ENCODE results near the gene HMGN1. TPM values are rescaled to one million over a fixed set of nuclear protein-coding genes. Genes with fewer than 3 reads are reported as not detected.
A peak's percentile ranks its signal among the peaks of the same experiment; 100 is the strongest.
"Not testable (repeated sequence)": the region's sequence is repeated elsewhere in the genome, so short reads cannot be mapped to it uniquely, and the experiment has no call there.

Gene HMGN1
- 75.4 TPM for total RNA-seq
- long read RNA-seq, full-length matches to known transcripts, result 60 of 99 reads
- long read RNA-seq, partial matches to known transcripts, result 16 of 99 reads
- long read RNA-seq, other reads (novel, unspliced or antisense), result 23 of 99 reads

DNA sequence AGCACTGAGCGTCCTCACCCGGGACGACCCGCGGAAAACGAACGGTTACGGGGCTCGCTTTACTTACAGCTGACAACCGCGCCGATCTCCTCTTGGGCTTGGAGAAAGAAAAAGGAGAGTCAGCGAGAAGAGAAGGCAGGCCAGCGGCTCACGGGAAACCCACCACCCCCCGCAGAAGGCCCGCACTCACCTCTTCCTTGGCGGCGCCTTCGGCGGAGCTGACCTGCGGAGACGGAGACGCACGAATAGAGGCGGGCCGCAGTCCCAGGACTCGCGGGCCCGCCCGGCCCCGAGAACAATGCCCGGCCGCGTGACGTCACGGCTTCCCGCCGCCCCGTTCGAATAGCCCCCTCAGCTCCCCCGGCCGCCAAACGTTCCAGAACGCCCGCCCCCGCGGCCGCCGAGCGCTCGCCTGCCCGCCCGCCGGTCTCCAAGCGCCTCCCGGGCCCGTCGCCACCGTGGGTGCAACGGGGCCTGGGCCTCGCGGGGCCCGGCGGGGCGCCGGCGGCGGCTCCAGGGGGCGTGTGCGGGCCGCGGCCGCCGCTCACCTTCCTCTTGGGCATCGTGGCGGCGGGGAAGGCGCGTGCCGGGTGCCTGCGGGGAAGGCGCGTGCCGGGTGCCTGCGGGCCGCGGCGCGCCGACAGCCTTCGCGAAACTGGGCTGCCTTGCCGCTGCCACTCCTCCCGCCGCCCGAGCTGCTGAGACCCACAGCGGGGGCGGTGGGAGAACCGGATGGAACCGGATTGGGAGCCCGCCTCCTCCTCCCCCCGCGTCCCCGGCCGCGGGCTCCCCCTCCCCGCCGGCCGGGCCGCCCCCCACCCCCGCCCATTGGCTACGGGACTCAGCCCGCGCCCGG is at the start of gene HMGN1:
Gene HMGN1, minus strand, starts transcription at position 734 of the 856 bp plus-strand sequence. Its CDS starts 171 bp downstream, at position 563.
- peak; percentile 72 for ATAC-seq
- peak; percentile 89 for DNase-seq
- intact Hi-C loops (cut with micrococcal nuclease), result loop anchor here (5.0 kb wide), 1 partner anchor 39 kb away; no protein-coding TSS in a partner anchor

DNA sequence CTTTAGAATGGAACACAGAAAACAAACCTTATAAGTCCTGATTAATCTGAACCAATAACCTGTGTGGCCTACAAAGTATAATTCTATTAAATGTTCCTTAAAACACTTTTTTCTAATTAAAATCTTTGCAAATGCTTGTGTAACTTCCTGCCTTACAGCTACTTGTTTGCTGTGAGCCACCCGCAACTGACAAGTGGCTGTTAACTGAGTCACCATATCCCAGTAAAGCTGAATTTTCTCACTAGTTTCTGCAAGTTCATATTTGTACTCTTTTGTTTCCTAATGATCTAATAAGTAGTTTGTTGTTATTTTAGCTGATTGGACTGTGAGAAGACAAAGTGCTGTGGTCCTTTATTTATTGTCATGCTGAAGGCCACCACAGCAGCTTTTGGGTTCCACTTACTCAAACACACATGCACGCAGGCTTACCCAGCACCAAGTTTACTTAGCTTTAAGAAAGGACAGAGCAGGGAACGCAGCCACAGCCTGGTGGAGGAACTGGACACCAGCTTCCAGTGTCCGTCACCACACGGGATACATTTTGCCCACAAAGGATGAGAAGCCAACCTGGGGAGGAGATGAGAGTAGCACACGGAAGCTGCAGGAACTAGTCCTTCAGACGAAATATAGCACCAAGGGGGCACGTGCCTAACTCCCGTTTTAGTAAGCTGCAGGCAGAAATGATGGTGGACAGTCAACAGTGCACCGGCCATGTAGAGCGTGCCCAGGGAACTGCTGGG is 48.9 kb upstream of the HMGN1 start:
- ATAC-seq (no peak), DNase-seq (no peak)
- intact Hi-C loops (cut with micrococcal nuclease), result no loop called here

DNA sequence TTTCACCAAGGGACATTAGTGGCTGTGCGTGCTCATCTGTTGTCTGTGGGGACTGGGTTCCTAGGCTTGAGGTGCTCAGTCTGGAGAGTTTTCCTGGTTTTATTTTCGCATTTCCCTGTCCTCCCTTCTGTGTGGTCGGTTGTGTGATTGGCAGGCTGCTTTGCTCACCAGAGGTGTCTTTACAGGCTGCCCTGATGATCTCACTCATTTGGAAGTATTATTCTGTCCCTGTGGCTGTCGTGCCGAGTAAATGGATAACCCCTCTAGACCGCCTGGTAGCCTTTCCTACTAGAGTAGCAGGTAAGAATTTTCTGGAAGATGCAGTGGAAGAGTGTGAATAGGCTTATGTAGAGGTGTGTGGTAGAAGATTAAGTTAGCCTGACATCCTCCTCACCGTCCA is 44.1 kb upstream of the HMGN1 start:
- intact Hi-C loops (cut with micrococcal nuclease), result no loop called here
- ATAC-seq (no peak), DNase-seq (no peak)

DNA sequence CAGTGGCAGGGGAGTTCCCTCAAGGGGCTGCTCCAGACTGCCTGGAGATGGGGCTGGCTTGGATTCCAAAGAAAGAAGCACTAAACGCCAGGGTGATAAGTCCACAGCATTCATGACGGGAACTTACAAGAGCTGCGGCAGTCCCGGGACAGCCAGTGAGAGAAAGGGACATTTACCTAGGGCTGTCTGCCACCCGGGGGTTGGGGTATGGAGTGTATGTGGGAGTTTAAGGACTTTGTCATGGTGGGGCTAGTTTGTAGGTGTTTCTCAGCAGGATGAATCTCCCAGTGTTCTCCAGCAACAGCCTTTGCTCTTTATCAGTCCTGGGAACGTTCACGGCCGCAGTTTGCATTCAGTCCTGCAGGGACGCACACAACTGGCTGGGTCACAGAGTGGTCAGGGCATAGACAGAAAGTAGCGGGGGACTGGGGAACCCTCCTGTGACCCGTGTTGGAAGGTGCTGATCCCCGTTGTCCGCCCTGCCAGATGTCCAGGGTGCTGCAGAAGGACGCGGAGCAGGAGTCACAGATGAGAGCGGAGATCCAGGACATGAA is 41.4 kb upstream of the HMGN1 start:
- DNase-seq, result peak; percentile 35
- intact Hi-C loops (cut with micrococcal nuclease), result no loop called here
- ATAC-seq, result no peak

- ATAC-seq (no peak), DNase-seq (no peak)
- intact Hi-C loops (cut with micrococcal nuclease), result loop anchor here (5.0 to 10.0 kb wide), 2 partner anchors 41 to 74 kb away; partner anchors contain the start of genes BRWD1 and HMGN1
Measured at GRCh38 chr21:39388811-39389155, 39.9 kb upstream of the HMGN1 start.

DNA sequence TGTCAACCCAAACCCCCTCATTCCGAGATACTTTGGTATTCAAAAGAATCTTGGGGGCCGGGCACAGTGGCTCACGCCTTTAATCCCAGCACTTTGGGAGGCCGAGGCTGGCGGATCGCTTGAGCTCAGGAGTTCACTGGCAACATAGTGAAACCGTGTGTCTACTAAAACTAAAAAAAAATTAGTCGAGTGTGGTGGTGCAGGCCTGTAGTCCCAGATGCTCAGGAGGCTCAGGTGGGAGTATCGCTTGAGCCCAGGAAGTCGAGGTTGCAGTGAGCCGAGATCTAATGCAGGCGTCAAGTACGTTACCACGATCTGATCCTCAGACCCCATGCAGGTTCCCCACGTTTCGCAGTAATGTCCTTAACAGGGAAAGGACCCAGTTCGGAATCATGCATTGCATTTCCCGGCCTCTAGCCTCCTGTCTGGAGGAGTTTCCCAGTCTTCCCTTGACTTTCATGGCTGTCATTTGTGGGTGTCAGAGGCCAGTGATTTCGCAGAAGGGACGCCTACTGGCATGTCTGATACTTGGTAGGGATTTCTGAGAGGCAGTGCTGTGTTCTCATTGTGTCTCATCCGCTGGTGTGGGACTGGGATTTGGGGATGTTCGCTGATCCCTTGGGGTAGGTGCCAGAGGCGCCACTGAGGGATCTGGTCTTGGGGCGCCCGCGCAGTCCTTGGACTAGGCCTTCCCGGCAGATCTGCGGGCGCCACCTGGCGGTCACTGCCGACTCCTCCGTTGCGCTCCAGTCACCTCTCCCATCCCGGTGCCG is 39.3 kb upstream of the HMGN1 start:
- intact Hi-C loops (cut with micrococcal nuclease), result loop anchor here (5.0 to 10.0 kb wide), 2 partner anchors 41 to 73 kb away; partner anchors contain the start of genes BRWD1 and HMGN1
- ATAC-seq, result peak; percentile 82

DNA sequence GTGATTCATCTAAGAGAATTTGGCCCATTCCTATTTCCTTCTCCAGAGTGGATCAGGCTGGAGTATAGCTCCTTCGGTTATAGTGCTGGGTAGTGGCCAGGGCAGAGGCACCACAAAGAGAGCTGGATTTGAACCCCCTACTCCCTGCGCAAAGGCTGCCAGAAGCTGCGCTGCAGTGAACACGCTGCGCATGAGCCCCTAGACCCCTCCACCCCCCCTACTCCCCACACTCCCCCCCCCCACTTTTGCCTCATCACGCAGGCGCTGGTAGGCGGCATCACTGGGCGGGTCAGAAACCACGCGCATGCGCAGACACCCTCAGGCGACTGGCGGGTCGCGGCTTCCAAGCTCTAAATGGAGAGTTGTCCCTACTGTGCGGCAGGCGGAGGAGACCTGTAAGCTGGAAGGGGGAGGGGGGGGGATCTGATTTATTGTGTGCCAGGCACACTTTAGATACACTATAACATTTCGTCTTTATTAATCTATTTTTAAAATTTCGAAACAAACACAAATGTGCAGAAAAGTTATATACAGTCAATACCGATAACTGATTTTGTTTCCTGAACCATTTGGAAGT is 38.7 kb upstream of the HMGN1 start:
- DNase-seq (peak; percentile 95), ATAC-seq (peak; percentile 67)
- intact Hi-C loops (cut with micrococcal nuclease), result loop anchor here (5.0 to 10.0 kb wide), 2 partner anchors 40 to 73 kb away; partner anchors contain the start of genes BRWD1 and HMGN1

More for the DNA sequence above, 39.3 kb upstream of the HMGN1 start:
- DNase-seq, result peak; percentile 96

GRCh38 chr21:39386899-39387298 is 38.0 kb upstream of the HMGN1 start:
- DNase-seq, result no peak
- ATAC-seq, result no peak
- intact Hi-C loops (cut with micrococcal nuclease), result loop anchor here (5.0 to 10.0 kb wide), 2 partner anchors 40 to 72 kb away; partner anchors contain the start of genes BRWD1 and HMGN1

DNA sequence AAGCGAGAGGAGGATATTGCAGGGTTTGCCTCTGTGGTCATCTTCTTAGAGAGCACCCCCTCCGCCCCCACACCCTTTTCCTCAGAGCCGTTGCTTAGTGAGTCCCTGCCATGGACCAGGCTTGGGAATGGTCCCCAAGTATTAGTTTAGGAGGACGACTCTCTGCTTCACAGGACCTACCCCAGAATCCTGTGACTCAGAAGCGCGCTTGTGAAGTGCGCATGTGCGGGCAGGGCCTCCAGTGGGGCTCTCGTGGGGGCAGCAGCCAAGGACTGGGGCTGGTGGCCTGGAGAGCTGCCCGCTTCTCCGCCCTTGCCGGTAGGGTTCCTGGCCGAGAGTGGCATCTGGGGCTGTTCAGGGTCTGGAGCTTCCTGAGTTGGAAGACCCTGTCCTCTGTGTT is 37.3 kb upstream of the HMGN1 start:
- intact Hi-C loops (cut with micrococcal nuclease), result loop anchor here (5.0 to 10.0 kb wide), 2 partner anchors 39 to 71 kb away; partner anchors contain the start of genes BRWD1 and HMGN1
- peak; percentile 5 for ATAC-seq
- peak; percentile 51 for DNase-seq

GRCh38 chr21:39385299-39386145 is 36.6 kb upstream of the HMGN1 start:
- DNase-seq, result peak; percentile 93
- peak; percentile 82 for ATAC-seq
- intact Hi-C loops (cut with micrococcal nuclease), result loop anchor here (5.0 to 10.0 kb wide), 2 partner anchors 38 to 71 kb away; partner anchors contain the start of genes BRWD1 and HMGN1

GRCh38 chr21:39384674-39385298 is 35.9 kb upstream of the HMGN1 start:
- no peak for ATAC-seq
- intact Hi-C loops (cut with micrococcal nuclease), result loop anchor here (5.0 to 10.0 kb wide), 2 partner anchors 37 to 70 kb away; partner anchors contain the start of genes BRWD1 and HMGN1
- no peak for DNase-seq

DNA sequence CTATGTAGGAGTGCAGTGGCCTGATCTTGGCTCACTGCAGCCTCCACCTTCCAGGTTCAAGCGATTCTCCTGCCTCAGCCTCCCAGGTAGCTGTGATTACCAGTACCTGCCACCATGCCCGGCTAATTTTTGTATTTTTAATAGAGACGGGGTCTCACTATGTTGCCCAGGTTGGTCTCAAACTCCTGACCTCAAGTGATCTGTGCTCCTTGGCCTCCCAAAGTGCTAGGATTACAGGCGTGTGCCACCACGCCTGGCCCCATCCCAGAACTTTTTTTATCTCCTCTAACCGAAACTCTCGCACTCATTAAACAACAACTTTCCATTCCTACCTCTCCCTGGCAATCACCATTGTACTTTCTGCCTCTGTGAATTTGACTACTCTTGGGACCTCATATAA is 33.2 kb upstream of the HMGN1 start:
- intact Hi-C loops (cut with micrococcal nuclease), result loop anchor here (10.0 kb wide), 1 partner anchor 67 kb away; the partner anchor contains the start of gene BRWD1
- not testable (repeated sequence) for ATAC-seq

GRCh38 chr21:39381009-39381408 is 32.1 kb upstream of the HMGN1 start:
- intact Hi-C loops (cut with micrococcal nuclease), result loop anchor here (10.0 kb wide), 1 partner anchor 66 kb away; the partner anchor contains the start of gene BRWD1
- no peak for ATAC-seq
- no peak for DNase-seq

More for the DNA sequence above, 33.2 kb upstream of the HMGN1 start:
- DNase-seq, result not testable (repeated sequence)

GRCh38 chr21:39379986-39380891 is 31.4 kb upstream of the HMGN1 start:
- intact Hi-C loops (cut with micrococcal nuclease), result loop anchor here (10.0 kb wide), 1 partner anchor 65 kb away; the partner anchor contains the start of gene BRWD1
- peak; percentile 99 for ATAC-seq

GRCh38 chr21:39377444-39378050 is 28.7 kb upstream of the HMGN1 start:
- intact Hi-C loops (cut with micrococcal nuclease), result no loop called here
- DNase-seq, result no peak

More at GRCh38 chr21:39379986-39380891, 31.4 kb upstream of the HMGN1 start:
- peak; percentile 99 for DNase-seq

More at GRCh38 chr21:39377444-39378050, 28.7 kb upstream of the HMGN1 start:
- ATAC-seq, result no peak

Measured in left ventricle myocardium superior (tissue), 1 donor.